ENCODE results near the gene CST11. TPM values are rescaled to one million over a fixed set of nuclear protein-coding genes. Genes with fewer than 3 reads are reported as not detected.

CST11 gene
- polyA plus RNA-seq, 1 donor (not counting 4 experiments of a cell fraction or from before 2014, with no cell fraction given), result not detected

DNA sequence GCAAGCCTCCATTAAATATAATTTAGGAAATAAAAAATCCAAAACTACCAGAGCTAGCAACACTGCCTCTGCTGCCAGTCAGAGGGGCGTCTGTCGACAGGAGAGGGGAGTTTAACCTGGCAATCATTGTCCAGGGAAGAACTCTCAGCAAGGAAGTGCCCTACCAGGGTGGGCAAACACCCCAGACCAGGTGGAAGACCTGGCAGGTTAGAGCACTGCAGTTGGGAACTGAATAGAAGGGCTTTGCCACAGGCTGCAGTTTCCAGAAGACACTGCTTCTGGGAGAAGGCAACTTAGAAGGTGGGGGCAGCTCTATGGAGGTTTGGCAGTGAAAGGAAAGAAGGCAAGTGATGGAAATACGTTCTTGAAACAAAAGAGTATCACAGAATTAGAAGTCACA lies 42.9 kb downstream of the CST11 start:
- FAIRE-seq (no peak), DNase-seq (ENCODE audit: low read depth, low spot score) (no peak)
- H3K36me3 ChIP-seq (ENCODE audit: control insufficient read depth in 2 of 2, extremely low read depth in 1 of 2, insufficient read depth in 2 of 2, low read length in 2 of 2), result peaks cover 0 to 2% of the 10 kb centered on the region in 2 experiments
- no peaks in the 10 kb centered on the region for H3K27me3 ChIP-seq (ENCODE audit: control insufficient read depth, extremely low read depth, insufficient read depth, low read length)
- H3K79me2 ChIP-seq (ENCODE audit: control insufficient read depth, insufficient read depth, low read length), result peaks cover 95% of the 10 kb centered on the region
- no peaks in the 10 kb centered on the region for H3K9me3 ChIP-seq (ENCODE audit: control insufficient read depth, low read depth, low read length)
- no peak overlapping the region for H2AFZ ChIP-seq (ENCODE audit: control insufficient read depth, low read length)
- no peak overlapping the region for H3K27ac ChIP-seq (ENCODE audit: control insufficient read depth, insufficient read depth, low read length)
- no peaks in the 10 kb centered on the region for H3K9me1 ChIP-seq (ENCODE audit: control insufficient read depth, extremely low read depth, insufficient read depth, low read length)
- no peak overlapping the region for H3K9ac ChIP-seq (ENCODE audit: control insufficient read depth, extremely low read depth, insufficient read depth, low read length)
- no peak overlapping the region for H3K4me3 ChIP-seq (ENCODE audit: control insufficient read depth in 2 of 3, extremely low read depth in 1 of 3, insufficient read depth in 2 of 3, low read depth in 1 of 3, low read length in 3 of 3)
- H3K4me1 ChIP-seq (ENCODE audit: control insufficient read depth, extremely low read depth, insufficient read depth, low read length), result no peaks in the 10 kb centered on the region
- dilution Hi-C loops (cut with MboI; ENCODE audit: extremely low pct_ligation_motif_present, low sequenced_read_pairs), result loop anchor here (25.0 kb wide), 1 partner anchor 203 kb away; the partner anchor contains the start of gene CST9
- no peak overlapping the region for H3K4me2 ChIP-seq (ENCODE audit: control insufficient read depth, extremely low read depth, insufficient read depth, low read depth, low read length)
- TF ChIP-seq, protein P1, sequence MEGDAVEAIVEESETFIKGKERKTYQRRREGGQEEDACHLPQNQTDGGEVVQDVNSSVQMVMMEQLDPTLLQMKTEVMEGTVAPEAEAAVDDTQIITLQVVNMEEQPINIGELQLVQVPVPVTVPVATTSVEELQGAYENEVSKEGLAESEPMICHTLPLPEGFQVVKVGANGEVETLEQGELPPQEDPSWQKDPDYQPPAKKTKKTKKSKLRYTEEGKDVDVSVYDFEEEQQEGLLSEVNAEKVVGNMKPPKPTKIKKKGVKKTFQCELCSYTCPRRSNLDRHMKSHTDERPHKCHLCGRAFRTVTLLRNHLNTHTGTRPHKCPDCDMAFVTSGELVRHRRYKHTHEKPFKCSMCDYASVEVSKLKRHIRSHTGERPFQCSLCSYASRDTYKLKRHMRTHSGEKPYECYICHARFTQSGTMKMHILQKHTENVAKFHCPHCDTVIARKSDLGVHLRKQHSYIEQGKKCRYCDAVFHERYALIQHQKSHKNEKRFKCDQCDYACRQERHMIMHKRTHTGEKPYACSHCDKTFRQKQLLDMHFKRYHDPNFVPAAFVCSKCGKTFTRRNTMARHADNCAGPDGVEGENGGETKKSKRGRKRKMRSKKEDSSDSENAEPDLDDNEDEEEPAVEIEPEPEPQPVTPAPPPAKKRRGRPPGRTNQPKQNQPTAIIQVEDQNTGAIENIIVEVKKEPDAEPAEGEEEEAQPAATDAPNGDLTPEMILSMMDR (optimal IDR thresholded peaks at IDR 0.05 in 1 of 3, IDR thresholded peaks at IDR 0.05 in 1 of 3, conservative IDR thresholded peaks at IDR 0.05 in 1 of 3; ENCODE audit: extremely low read depth in 1 of 3, insufficient read depth in 2 of 3, low read length in 3 of 3), result no peak
- no peak for TF ChIP-seq EZH2 (IDR thresholded peaks at IDR 0.05; ENCODE audit: low read length)
- peaks cover 3% of the 10 kb centered on the region for H4K20me1 ChIP-seq (ENCODE audit: control insufficient read depth, extremely low read depth, insufficient read depth, low read length)

DNA sequence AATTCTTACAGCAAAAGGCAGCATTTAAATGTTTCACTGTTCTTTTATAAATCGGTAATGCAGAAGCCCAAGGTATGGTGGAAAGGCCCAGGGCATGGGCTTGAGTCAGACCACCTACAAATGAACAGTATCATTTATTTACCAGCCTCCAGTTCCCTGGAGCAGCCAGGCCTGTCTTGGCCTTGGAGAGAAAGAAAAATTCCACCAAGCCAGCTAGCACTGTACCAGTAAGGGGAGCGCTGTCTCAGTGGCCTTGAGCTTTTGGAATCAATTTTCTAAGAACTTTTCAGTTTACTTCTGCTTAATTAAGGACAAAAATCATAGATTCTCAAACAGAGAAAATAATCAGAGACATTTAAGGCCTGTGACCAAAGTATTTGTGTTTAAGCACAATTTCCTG lies 43.7 kb downstream of the CST11 start:
- Histone ChIP-seq H4K20me1 (ENCODE audit: control insufficient read depth, extremely low read depth, insufficient read depth, low read length) (peaks cover 6% of the 10 kb centered on the region), H3K27ac (ENCODE audit: control insufficient read depth, insufficient read depth, low read length) (no peak overlapping the region)

More for the DNA sequence above, 43.7 kb downstream of the CST11 start:
- H3K4me3 ChIP-seq (ENCODE audit: control insufficient read depth in 2 of 3, extremely low read depth in 1 of 3, insufficient read depth in 2 of 3, low read depth in 1 of 3, low read length in 3 of 3), result no peak overlapping the region
- no peak overlapping the region for H3K9ac ChIP-seq (ENCODE audit: control insufficient read depth, extremely low read depth, insufficient read depth, low read length)
- TF ChIP-seq, protein P1 (optimal IDR thresholded peaks at IDR 0.05 in 1 of 3, IDR thresholded peaks at IDR 0.05 in 1 of 3, conservative IDR thresholded peaks at IDR 0.05 in 1 of 3; ENCODE audit: extremely low read depth in 1 of 3, insufficient read depth in 2 of 3, low read length in 3 of 3), result no peak
- no peak for TF ChIP-seq EZH2 (IDR thresholded peaks at IDR 0.05; ENCODE audit: low read length)
- H2AFZ ChIP-seq (ENCODE audit: control insufficient read depth, low read length), result no peak overlapping the region
- H3K36me3 ChIP-seq (ENCODE audit: control insufficient read depth in 2 of 2, extremely low read depth in 1 of 2, insufficient read depth in 2 of 2, low read length in 2 of 2), result peaks cover 0 to 2% of the 10 kb centered on the region in 2 experiments
- DNase-seq (ENCODE audit: low read depth, low spot score) (no peak), FAIRE-seq (no peak)
- no peak overlapping the region for H3K4me2 ChIP-seq (ENCODE audit: control insufficient read depth, extremely low read depth, insufficient read depth, low read depth, low read length)
- H3K9me3 ChIP-seq (ENCODE audit: control insufficient read depth, low read depth, low read length), result no peaks in the 10 kb centered on the region
- peaks cover 7% of the 10 kb centered on the region for H3K4me1 ChIP-seq (ENCODE audit: control insufficient read depth, extremely low read depth, insufficient read depth, low read length)
- dilution Hi-C loops (cut with MboI; ENCODE audit: extremely low pct_ligation_motif_present, low sequenced_read_pairs), result loop anchor here (25.0 kb wide), 1 partner anchor 203 kb away; the partner anchor contains the start of gene CST9
- H3K9me1 ChIP-seq (ENCODE audit: control insufficient read depth, extremely low read depth, insufficient read depth, low read length), result no peaks in the 10 kb centered on the region
- peaks cover 94% of the 10 kb centered on the region for H3K79me2 ChIP-seq (ENCODE audit: control insufficient read depth, insufficient read depth, low read length)
- H3K27me3 ChIP-seq (ENCODE audit: control insufficient read depth, extremely low read depth, insufficient read depth, low read length), result no peaks in the 10 kb centered on the region
